Activated T-helper 9 cell treated with anti-CD3 and anti-CD28 coated beads, Interleukin-2, amount 50 U/mL, for 16 hours (primary cell): ENCODE results near the gene TNS4.

Experiments
- DNase-seq: peaks from one replicate; pipeline ENCODE4 v3.0.0-alpha.2; 2020; ENCODE audit warnings: low read depth

The TNS4 gene

GRCh38 chr17:40473573-40474365 is 27.7 kb downstream of the TNS4 start:
- DNase-seq, result no peak

- DNase-seq, result no peak
Observed at GRCh38 chr17:40472733-40473452, 28.5 kb downstream of the TNS4 start.

GRCh38 chr17:40471846-40472732 is 29.3 kb downstream of the TNS4 start:
- no peak for DNase-seq

- DNase-seq, result no peak
Observed at GRCh38 chr17:40470932-40471828, 30.2 kb downstream of the TNS4 start.

GRCh38 chr17:40469805-40470675 is 31.4 kb downstream of the TNS4 start:
- no peak for DNase-seq

- DNase-seq, result no peak
Observed at GRCh38 chr17:40468560-40468959, 32.9 kb downstream of the TNS4 start.

- no peak for DNase-seq
Observed at GRCh38 chr17:40467281-40467867, 34.0 kb downstream of the TNS4 start.

- DNase-seq, result no peak
Observed at GRCh38 chr17:40466298-40466971, 35.0 kb downstream of the TNS4 start.

- DNase-seq, result no peak
Observed at GRCh38 chr17:40464392-40464855, 37.0 kb downstream of the TNS4 start.

- no peak for DNase-seq
Observed at GRCh38 chr17:40463122-40463550, 38.3 kb downstream of the TNS4 start.

- no peak for DNase-seq
Observed at GRCh38 chr17:40462343-40463121, 38.9 kb downstream of the TNS4 start.

GRCh38 chr17:40461732-40462342 is 39.6 kb downstream of the TNS4 start:
- no peak for DNase-seq

GRCh38 chr17:40460968-40461731 is 40.3 kb downstream of the TNS4 start:
- no peak for DNase-seq

GRCh38 chr17:40460604-40460967 is 40.8 kb downstream of the TNS4 start:
- no peak for DNase-seq

- no peak for DNase-seq
Observed at GRCh38 chr17:40459636-40460603, 41.5 kb downstream of the TNS4 start.

GRCh38 chr17:40458851-40459482 is 42.5 kb downstream of the TNS4 start:
- no peak for DNase-seq
